T-helper 22 cell (primary cell): ENCODE measurements around the gene FSTL4.

Experiments
- DNase-seq: peaks from one replicate; pipeline ENCODE4 v3.0.0-alpha.2; 2020; ENCODE audit warnings: low read depth

Gene FSTL4

DNA sequence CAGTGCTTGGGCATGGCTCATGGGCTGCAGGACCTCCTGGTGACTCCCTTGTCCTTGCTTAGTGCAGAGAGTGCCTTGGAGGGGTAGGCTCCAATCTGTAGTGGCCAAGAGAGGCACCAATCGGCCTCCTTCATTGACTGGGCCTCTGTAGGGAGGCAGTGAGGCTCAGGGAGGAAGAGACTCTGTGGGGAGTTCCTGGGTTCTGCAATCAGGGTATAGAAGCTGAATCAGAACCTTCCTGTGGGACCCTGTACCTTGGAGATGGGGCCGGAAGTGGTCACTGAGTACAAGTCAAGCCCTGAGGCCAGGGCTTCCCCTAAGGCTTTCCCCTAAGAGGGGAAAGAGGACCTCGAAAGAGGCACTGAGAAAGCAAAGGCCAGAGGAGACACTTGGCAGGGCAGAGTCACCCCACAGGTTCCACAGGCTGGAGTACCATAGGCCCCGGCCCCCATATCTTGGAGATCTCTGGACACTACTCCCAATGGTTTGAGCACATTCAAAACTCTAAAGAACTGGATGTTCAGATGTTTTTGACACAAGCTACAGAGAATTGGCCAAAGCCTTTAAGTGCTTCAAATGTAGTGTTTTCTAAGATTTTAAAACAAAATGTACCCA lies 370.0 kb downstream of the FSTL4 start:
- no peak for DNase-seq

DNA sequence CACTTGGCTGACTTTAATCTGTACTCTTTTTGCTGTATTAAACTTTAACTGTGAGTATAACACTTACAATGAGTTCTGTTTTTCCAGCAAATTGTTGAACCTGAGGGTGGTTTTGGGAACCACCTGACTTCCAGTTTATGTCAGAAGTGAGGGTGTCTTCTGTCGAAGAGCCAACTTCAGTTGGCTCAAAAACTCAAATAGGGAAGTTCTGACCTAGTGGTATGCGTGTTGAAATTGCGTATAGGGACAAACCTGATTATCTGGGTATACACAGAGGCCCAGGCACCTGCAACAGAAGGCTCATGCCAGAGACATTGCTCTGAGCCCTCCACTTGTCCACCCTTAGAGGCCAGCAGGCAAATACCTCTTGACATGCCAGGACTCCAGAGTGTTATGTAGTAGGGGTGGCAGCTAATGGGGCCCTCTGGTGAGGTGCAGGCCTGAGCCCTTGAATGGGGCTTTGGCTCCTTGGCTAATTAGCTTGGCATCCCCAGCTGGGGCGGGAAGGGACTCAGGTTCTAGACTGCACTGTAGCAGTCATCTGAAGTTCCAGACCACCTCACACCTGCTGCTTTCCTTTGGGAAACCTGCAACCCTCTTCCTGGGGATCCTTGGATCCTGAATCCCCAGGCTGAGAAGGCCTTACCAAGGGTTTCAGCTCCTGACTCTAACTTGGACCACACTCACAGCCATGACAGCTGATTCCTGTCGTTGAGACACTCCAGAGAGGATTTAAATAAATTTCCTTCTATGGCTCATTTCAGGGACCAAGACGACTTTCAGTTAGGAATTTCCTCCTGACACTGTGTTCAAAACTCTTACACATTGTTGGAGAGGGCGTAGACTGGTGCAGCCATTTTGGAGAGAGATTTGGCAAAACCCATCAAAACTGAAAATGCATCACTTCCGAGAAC lies 370.9 kb downstream of the FSTL4 start:
- no peak for DNase-seq

DNA sequence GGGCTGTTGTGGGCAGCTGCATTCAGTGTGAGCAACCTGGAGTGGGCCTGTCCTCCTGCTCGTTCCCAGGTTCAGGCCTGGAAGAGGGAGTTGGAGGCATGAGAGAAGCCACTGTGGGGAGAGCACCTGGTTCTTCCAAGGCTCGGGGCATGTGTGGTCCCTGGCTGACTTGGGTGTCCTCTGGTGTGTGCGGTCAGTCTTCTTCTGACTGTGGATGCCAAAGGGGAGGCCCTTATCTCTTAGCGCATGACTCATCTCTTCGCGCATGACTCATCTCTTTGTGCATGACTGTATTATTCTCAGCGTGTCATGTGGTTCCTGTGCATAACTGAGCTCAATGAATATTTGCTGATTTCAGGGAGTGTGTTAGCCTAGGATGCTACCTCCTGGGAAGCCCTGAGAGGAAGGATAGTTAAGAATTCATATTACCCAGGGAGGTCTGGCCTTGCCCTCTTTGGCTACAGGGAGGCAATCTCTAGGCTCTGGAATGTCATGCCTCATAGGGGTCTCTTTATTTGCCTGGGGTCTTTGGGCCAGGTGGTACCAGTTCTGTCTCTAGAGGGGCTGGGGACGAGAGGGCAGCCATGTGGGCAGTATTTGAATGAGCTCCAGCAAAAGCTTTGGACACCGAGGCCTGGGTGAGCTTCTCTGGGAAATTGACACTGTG lies 371.8 kb downstream of the FSTL4 start:
- DNase-seq: no peak

DNA sequence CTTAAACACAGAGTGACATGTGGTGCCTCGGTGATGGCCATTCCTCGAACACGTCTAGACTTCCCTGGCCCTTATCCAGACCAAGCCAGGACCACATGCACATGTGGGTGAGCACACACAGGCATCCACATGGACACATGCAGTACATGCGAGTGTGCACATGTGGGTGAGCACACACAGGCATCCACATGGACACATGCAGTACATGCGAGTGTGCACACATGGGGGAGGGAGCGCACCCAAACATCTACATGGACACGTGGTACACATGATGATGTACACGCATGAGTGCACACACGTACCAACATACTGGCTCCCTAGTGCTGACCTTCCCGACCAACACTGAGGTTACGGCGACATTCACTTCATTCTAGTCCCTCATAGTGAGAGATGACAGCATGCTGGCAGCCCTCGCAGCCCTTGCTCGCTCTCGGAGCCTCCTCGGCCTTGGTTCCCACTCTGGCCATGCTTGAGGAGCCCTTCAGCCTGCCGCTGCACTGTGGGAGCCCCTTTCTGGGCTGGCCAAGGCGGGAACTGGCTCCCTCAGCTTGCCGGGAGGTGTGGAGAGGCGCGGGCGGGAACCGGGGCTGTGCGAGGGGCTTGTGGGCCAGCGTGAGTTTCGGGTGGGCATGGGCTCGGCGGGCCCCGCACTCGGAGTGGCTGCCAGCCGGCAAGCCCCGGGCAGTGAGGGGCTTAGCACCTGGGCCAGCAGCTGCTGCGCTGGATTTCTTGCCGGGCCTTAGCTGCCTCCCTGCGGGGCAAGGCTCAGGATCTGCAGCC lies 373.7 kb downstream of the FSTL4 start:
- DNase-seq: no peak

DNA sequence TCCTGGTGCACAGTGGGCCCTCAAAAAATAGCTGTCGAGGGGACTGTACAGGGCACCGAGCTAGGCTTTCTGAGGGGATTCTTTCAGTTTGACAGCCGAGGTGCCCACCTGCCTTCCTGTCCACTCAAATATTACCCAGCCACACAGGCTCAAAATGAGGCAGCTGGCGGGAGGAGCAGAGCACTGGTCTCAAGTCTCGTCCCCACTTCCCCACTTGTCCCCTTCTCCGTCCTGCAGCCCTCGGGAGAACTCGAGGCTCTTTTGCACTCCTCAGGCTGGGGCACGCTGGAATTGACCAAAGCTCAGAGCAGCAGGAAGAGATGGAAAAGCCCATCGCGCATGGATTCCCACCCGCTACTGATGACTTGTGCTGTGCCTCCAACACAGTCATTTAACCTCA lies 375.4 kb downstream of the FSTL4 start:
- no peak for DNase-seq

DNA sequence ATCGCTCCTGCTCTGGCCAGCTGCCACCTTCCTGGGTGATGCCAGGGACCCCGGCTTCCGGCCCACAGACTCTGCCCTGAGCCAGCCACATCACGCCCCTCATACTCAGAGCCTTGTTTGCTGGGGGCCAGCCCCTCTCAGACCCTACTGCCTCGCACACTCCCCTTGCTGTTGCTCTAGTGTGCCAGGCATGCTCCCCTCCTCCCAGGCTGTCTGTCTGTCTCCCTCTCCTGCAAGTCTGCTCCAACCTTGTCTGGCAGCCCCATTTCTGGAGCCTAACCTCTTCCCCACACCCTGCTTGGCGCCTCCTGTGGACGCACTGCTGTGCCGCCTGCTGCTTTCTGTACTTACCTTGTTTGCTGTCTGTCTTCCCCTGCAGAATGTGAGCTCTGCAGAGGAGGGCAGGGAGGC lies 375.8 kb downstream of the FSTL4 start:
- DNase-seq: no peak

DNA sequence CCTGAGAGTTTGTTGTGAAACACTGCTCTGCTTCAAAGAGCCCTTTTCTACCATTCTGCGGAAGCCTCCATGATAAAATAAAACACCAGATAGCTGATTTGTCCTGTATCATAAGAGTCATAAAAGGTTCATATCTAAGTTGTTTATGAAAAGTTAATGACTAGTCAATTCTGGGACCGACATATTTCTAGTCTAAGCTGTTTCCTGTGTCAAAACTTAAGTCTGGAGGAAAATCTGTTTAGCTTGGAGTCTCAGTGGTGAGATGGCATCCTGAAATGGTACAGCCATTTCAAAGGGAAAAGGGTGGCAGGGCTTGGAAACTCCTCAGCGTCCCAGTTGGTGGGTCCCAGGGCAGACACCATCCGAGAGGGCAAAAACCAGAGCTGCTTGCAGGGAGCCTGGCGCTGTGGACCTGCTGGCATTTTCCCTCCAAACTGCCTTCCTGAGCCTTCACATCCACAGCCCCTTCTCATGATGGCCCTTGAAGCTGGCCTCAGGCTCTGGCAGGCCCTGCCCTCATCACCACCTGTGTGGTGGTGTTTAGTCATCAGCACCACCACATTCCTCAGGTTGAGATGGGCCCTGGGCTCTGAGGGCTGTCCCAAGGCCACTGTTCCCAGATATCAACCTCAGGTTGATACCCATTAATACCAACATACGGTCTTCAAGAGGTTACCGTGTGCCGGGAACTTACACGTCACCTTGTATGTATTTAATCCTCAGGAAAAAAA lies 376.5 kb downstream of the FSTL4 start:
- DNase-seq: no peak

DNA sequence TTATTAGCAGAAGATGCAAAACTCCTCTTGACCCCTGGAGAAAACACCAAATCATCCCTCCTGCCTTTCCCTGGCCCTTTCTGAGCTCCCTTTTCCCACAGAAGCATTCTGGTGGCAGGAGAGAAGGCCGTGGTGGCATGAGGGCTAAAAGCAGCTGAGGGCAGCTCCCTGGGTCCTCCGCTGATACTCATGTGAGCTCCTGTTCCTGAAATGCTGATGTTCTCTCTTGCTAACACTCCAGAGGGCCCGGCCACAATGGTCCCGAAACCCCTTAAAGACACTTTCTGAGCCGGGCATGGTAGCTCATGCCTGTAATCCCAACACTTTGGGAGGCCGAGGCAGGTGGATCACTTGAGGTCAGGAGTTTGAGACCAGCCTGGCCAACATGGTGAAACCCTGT lies 377.4 kb downstream of the FSTL4 start:
- DNase-seq: no peak

DNA sequence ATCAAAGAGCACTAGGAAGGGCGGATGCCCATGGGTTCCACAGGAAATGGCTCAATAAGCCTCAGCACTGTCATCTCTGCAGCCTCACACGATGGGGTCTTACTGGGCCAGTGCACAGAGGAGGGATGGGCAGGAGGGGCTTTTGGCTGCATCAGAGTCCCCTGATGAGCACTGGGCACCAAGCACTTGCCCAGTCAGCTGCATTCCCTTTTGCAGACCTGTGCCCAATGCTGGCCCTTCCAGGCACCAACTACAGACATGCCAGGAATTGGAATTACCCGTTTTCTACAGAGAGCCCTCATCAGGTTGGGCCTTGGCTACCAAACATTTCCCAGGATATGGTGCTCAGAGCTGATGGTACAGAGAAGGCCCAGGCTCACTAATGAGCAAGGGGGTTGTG lies 378.1 kb downstream of the FSTL4 start:
- DNase-seq: no peak

DNA sequence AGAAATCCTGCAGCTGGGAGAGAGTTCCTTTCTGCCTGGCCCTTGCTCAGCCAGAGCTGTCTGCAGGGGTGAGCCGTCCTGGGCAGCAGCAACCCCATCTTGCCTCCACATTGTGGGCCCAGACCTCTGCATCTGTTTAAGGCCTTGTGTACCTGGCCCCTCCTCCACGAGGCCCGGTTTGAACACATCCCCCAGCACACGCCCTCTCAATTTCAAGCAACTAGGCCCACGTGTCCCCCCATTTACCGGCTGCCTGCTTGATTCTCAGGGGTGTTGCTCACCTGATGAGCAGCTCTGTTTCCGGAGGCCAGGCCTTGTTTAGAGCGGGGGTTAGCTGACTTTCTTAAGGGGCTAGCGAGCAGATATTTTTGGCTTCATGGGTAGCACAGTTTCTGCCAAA lies 378.7 kb downstream of the FSTL4 start:
- DNase-seq: no peak

DNA sequence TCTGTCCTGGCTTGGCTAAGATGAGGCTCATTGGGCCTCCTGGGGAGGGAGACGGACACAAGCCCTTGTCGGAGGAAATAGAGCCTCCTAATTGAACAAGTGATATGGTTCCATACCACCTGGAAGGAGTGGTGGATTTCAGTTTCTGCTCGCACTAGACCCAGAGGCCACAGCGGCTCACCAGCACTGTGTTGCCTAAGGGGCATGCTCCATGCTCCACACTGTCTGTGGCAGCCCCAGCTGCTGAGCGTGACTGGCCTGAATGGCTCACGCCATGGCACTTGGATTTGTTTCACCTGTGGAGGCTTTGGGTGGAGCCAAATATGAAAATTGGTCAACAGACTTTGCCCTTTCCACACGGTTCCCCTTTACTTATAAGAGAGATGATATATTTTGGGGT lies 379.4 kb downstream of the FSTL4 start:
- DNase-seq: no peak

DNA sequence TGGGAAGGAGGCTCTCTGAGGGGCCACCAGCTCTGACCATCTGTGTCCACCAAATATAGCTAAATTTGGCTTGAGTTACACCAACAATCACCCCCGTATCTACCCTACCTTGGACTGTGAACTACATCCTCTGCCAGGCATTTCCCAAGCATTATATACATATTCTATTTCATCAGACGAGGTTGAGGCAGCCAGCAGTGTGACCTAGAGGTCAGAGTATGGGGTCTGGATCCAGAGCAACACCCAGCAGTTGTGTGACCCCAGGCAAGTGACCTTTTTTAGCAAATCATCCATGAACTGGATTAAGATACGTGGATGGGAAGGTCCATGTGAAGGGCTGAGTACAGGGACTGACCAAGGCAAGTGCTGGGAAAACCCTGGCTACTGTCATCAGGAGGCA lies 379.9 kb downstream of the FSTL4 start:
- no peak for DNase-seq

DNA sequence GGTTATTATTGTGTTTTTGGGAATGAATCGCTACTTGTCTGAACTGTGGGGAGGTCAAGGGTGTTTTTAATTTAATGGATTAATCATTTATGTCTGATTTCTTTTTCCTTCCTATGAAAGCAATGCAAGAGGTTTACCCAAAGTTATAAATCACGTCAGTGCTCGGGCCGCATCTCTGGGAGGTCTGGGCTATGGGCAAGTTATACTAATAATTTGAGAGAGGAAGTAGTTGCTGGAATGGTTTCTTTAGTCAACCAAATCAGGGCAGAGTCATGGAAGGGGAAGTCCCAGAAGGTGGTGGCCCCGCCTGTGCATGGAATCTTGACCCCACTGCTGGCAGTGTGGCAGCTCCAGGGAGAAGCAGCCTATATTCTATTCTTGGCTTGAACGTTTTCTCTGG lies 380.3 kb downstream of the FSTL4 start:
- DNase-seq: no peak

DNA sequence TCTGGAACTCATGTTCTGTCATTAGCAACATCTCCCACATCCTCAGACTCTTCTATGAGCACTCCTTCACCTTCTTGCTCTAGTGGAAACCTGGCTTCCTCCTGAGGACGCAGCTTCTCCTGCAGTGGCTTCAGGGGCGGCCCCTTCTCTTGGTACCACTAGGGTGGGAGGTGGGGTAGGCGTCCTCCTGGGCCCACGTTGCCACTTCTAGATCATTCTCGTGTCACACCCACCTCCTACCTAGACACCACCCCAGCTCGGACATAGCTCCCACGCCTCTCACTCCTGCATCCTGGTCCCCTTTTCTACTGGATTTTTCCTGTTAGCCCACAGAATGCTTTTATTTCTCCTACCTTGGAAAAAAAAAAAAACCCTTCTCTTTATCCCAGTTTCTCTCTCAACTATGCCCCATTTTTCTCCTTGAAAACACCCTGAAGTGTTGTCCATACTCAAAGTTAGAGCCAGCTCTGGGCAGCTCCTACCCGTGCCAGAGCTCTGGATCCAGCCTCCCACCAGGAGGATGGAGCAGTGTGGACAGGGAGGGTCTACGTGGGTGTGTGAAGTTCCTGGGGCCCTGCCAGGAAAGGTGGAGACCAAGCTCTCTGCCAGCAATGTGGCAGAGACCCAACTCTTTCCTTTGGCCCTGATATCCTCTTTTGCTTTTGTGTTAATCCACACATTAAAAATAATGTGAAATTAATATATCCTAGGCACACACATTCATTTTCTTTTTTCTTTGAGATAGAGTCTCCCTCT lies 381.3 kb downstream of the FSTL4 start:
- DNase-seq: no peak

DNA sequence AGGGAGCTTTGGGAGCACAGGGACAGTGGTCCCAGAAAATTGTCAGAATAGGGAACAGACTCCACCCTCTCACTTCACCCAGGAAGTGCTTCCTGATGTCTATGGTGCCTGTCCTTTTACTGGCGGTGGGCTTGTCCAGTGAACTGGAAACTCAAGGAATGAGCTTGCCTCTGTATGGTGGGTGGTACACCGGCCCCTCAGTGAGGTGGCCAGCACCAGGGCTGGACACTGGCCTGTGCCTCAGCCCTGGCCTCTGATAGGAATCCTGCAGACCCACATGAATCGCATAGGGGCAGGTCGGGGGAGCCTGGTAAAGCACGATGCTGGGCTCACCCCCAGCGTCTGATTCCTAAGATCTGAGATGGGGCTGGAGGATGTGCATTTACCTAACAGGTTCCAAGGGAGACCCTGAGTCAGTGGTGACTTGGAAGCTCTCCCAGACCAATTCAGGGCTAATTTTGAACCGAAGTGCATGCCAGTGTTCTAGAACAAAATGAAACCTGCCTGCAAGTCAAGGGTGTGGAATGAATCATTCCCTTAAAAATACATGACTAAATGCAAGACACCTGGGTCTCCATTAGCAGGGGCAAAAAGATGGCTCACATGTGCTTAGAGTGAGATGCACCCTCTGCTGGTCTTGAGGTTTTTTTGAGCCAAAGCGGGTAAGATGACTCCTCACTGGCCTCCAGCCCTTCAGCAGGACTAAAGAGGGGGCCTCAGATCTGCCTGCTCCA lies 382.2 kb downstream of the FSTL4 start:
- no peak for DNase-seq

DNA sequence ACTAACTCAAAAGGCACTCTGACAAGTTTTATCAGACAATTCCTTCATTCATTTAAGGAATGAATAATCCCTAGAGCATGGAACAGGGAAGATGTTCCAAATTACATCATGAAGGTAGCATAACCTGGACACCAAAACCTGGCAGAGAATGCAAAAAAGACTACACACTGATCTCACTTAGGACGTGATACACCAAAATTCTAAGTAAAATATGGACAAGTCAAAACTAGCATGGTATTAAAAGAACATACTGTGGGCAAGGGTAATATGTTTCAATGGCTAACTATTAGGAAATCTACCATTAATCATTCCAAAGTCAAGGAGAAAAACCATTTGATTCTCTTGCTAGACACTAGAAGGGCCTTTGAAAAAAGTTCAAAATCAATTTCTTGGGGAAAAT lies 384.0 kb downstream of the FSTL4 start:
- no peak for DNase-seq

DNA sequence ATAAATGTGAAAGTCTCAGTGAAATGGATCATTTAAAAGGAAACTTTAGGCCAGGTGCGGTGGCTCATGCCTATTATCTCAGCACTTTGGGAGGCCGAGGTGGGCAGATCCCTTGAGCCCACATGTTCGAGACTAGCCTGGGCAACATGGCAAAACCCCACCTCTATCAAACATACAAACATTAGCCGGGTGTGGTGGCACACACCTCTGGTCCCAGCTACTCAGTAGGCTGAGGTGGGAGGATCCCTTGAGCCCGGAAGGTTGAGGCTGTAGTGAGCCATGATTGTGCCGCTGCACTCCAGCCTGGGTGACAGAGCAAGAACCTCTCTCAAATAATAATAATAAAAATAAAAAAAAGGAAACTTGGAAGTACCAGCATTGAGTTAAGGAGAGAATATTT lies 384.4 kb downstream of the FSTL4 start:
- no peak for DNase-seq

DNA sequence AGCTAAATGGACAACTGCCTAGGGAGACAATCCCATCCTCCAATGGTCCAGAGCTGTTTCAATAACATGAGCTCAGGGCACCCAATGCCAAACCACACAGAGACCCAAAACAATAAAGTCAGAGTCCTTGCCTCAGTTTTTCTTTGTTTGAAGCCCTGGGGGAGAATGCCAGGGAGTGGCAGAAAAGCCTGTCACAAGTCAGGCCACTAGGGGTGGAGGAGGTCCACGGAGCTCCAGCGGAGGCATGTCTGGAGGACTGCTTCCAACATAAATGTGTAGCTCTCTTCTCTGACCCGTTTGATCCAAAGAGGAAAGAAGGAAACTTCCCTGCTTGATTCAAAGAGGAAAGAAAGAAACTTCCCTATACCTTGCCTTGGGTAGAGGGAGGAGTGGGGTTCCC lies 385.3 kb downstream of the FSTL4 start:
- DNase-seq: no peak

DNA sequence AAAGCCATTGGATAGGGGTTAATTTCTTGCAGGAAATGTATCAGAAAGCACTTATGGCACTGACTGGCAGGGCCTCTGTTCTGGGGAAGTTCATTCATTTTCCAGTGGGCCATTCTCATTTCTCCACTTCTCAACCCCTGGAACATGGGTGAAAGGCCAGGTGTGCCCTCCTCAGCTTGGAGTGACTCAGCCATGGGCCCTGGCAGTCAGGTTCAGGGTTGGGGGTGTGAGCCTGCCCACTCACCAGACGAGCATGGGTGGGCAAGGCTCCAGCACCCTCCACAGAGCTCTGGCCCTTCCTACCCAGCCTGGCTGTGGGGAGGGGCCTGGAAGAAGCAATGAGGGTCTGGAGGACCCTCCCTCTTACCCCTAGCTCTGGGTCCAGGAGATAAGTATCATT lies 386.2 kb downstream of the FSTL4 start:
- DNase-seq: no peak

DNA sequence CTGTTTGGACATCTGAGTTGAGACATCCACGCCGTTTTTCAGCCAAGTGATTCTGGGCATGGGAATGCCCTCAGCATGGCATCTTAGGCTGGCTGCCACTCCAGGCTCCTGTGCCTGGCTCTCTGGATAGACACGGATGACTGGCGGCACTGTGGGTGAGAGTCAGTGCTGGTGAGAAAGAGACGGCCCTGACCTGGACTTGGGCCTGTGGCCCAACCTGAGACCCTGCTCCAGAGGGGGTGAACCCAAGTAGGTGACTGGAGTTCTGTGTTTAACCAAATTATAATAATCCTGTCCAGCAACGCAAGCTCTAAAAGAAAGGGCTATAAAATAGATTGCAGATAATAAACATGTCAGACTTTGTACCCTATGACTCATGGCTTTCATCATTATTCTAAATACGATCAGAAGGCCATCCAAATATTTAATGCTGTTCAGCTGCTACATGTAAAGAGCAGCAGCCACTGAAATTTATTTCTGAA lies 386.6 kb downstream of the FSTL4 start:
- DNase-seq: no peak
